Thyroid gland (tissue), 4 donors: ENCODE data around the gene C2CD4D. TPM values are rescaled to one million over a fixed set of nuclear protein-coding genes. Genes with fewer than 3 reads are reported as not detected.
A peak's percentile ranks its signal among the peaks of the same experiment; 100 is the strongest.

Experiments
- DNase-seq, 2 donors: peaks; one replicate each; pipeline ENCODE4 v3.0.0-alpha.2; 2019
- H3K27ac ChIP-seq, 3 donors: fragments of 200-600 bp; sonication (generic); 1 replicate in 2 of 3; 2 replicates in 1 of 3; pipeline ENCODE4 v1.5.1; 2016 to 2019; ENCODE audit warnings: mild to moderate bottlenecking in 1 of 3, moderate library complexity in 1 of 3
- H3K27me3 ChIP-seq: fragments of 200-600 bp; sonication (generic); one replicate; pipeline ENCODE4 v1.5.1; 2019
- H3K36me3 ChIP-seq, 2 donors: fragments of 200-600 bp; sonication (generic); one replicate each; pipeline ENCODE4 v1.5.1; 2016 to 2019
- H3K4me1 ChIP-seq, 2 donors: fragments of 200-600 bp; sonication (generic); one replicate each; pipeline ENCODE4 v1.5.1; 2017 to 2019
- H3K4me3 ChIP-seq, 3 donors: fragments of 200-600 bp; sonication (generic); replicated peaks in 1 of 3; 1 replicate in 2 of 3; 2 replicates in 1 of 3; pipeline ENCODE4 v1.5.1; 2016; ENCODE audit warnings: mild to moderate bottlenecking in 1 of 3
- H3K9me3 ChIP-seq: fragments of 200-600 bp; sonication (generic); one replicate; pipeline ENCODE4 v1.5.1; 2017
- CTCF ChIP-seq, 6 experiments: fragments of 200-600 bp in 3 of 6; fragments of 450-650 bp in 3 of 6; sonication (generic) in 3 of 6; IDR thresholded peaks; one replicate each; pipeline ENCODE4 v1.5.1; 2016 to 2019; ENCODE audit warnings: antibody characterized with exemption in 6 of 6, mild to moderate bottlenecking in 2 of 6, inconsistent platforms in 1 of 6, moderate library complexity in 1 of 6
- POLR2A ChIP-seq, 2 donors: fragments of 450-650 bp; IDR thresholded peaks; one replicate each; pipeline ENCODE4 v1.6.1; 2017; ENCODE audit warnings: antibody characterized with exemption in 2 of 2, mild to moderate bottlenecking in 2 of 2, moderate library complexity in 1 of 2
- WGBS, 2 donors: methylation state at CpG; one replicate each; pipeline ENCODE4 v1.1.5; 2017; 5-methylcytosine and 5-hydroxymethylcytosine counted together
- intact Hi-C: fragments of 100-400 bp; cut with DNase I; formaldehyde crosslinking; loops from one replicate; pipeline ENCODE4 v1.15.1; 2023
- total RNA-seq, 4 donors: library from RNA; depleted of rRNA; stranded (reverse); fragments of >200 nt; gene quantifications; one replicate each; pipeline ENCODE4 v1.2.3, GENCODE V29; 2016

Gene C2CD4D
- total RNA-seq, 4 donors from 2014 or later = 0.29 to 1.3 (median 0.33) TPM; not detected in 1

- Histone ChIP-seq H3K36me3 (no peaks in the 10 kb centered on the region), H3K4me1 (no peaks in the 10 kb centered on the region), H3K9me3 (no peaks in the 10 kb centered on the region), H3K4me3 (no peak overlapping the region), H3K27ac (no peak overlapping the region), H3K27me3 (no peaks in the 10 kb centered on the region)
- intact Hi-C loops = no loop called here
- TF ChIP-seq POLR2A (IDR thresholded peaks at IDR 0.05) (no peak), CTCF (IDR thresholded peaks at IDR 0.05) (no peak)
- 50 to 67% methylated on average over 3 to 7 of the region's 8 CpGs for WGBS, 2 donors
- DNase-seq = no peak
These were observed 38.8 kb downstream of the C2CD4D start for GRCh38 chr1:151800830-151801229.

DNA sequence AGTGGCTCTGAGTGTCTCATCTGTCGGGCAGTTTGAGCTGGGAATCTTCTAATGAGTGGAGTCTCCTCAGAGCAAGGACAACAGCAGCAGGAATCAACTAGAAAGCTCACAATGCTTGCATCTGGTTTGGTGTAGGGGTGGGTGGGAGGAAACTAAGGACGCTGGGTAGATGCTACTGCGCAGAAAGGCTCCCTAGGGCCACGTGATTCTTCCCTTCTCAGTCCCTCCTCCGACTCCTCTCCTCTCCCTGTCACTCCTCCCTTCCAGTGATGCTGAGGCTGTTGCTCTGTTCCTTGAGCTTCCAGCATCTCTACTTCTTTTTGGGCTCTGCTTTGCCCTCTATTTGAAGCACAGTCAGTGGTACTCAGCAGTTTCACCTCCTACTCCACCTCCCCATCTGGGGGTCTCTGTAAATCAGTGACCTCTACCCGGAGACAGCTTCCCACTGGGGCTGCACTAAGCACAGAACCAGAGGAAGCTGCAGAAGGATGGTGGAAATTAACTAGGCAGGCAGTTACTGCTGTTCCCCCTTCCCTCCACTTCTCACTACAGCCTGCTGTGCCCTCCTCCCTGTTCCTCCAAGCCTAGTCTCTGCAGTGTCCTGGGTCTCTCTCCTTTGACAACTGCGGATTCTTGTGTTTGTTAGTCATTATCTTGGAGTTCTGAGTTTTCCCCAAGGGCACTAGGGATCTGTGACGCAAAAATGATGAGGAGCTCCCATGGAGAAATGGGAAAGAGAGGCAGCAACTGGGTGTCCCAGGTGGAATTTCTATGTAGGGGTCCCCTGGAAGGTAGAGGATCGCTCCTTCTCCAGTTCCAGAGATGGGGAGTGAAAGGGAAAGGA, 40.2 kb downstream of the C2CD4D start:
- Histone ChIP-seq H3K36me3 (no peaks in the 10 kb centered on the region), H3K4me3 (no peak overlapping the region), H3K4me1 (no peaks in the 10 kb centered on the region), H3K27me3 (no peaks in the 10 kb centered on the region), H3K9me3 (no peaks in the 10 kb centered on the region), H3K27ac (no peak overlapping the region)
- no peak for DNase-seq
- no peak for TF ChIP-seq POLR2A (IDR thresholded peaks at IDR 0.05)
- TF ChIP-seq CTCF (IDR thresholded peaks at IDR 0.05) = no peak
- intact Hi-C loops = no loop called here
- 45 to 62% methylated on average over 9 of the region's 9 CpGs for WGBS, 2 donors

- H3K27me3 ChIP-seq = no peaks in the 10 kb centered on the region
- no peaks in the 10 kb centered on the region for H3K4me1 ChIP-seq
- no peaks in the 10 kb centered on the region for H3K36me3 ChIP-seq
- DNase-seq = no peak
- 88 to 91% methylated on average over 5 of the region's 5 CpGs for WGBS, 2 donors
- TF ChIP-seq CTCF (IDR thresholded peaks at IDR 0.05) = no peak
- TF ChIP-seq POLR2A (IDR thresholded peaks at IDR 0.05) = no peak
- H3K27ac ChIP-seq = no peak overlapping the region
- H3K4me3 ChIP-seq = no peak overlapping the region
- intact Hi-C loops = no loop called here
- no peaks in the 10 kb centered on the region for H3K9me3 ChIP-seq
These were observed 41.0 kb downstream of the C2CD4D start for GRCh38 chr1:151798571-151798970.

DNA sequence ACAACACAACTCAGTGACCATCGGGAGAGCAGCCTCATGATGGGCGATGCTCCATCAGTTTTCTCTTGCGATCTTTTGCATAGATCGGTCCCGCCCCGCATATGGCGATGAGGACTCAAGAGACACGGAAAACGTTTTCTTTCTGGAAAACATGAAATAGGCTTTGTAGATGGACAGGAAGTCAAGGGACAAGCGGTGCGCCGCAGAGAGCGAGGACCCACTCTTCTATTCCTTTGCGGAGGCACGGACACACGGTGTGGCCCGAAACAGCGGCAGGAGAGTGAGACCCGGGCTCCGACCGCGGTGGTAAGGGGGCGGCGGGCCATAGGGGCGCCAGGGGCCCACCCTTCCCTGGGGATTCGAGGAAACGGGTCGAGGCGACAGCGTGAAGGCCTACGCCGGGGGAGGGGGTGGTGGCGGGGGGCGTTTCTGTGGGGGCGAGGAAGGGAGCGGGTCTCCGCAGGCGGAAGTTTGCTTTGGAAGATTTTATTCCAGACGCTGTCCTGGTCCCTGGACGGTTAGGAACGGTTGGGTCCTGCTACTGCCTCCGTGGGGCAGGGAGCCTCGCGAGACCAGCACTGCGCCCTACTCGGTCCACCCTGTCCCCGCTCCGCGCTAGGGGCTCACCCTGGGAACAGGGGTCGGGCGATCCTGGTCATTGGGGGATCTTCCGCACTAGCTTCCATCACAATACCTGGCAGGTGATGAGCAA, 48.5 kb downstream of the C2CD4D start:
- intact Hi-C loops = no loop called here
- Histone ChIP-seq H3K9me3 (no peaks in the 10 kb centered on the region), H3K36me3 (no peaks in the 10 kb centered on the region), H3K4me1 (peaks cover 0 to 7% of the 10 kb centered on the region in 2 donors), H3K4me3 (peak overlapping the region; percentile 62 to 84 (median 74)), H3K27me3 (no peaks in the 10 kb centered on the region), H3K27ac (peak overlapping the region in 1 of 3 donors; percentile 5)
- peak; percentile 27 to 31 for DNase-seq
- 1% methylated on average over 12 to 43 of the region's 52 CpGs for WGBS, 2 donors
- TF ChIP-seq POLR2A (IDR thresholded peaks at IDR 0.05) (no peak), CTCF (IDR thresholded peaks at IDR 0.05) (no peak)
